ENCODE results near the gene CYP2D6. TPM values are rescaled to one million over a fixed set of nuclear protein-coding genes. Genes with fewer than 3 reads are reported as not detected.
"Not testable (repeated sequence)": the region's sequence is repeated elsewhere in the genome, so short reads cannot be mapped to it uniquely, and the experiment has no call there.

CYP2D6 gene
- total RNA-seq, 1 experiment from 2014 or later: 6.7 TPM

DNA sequence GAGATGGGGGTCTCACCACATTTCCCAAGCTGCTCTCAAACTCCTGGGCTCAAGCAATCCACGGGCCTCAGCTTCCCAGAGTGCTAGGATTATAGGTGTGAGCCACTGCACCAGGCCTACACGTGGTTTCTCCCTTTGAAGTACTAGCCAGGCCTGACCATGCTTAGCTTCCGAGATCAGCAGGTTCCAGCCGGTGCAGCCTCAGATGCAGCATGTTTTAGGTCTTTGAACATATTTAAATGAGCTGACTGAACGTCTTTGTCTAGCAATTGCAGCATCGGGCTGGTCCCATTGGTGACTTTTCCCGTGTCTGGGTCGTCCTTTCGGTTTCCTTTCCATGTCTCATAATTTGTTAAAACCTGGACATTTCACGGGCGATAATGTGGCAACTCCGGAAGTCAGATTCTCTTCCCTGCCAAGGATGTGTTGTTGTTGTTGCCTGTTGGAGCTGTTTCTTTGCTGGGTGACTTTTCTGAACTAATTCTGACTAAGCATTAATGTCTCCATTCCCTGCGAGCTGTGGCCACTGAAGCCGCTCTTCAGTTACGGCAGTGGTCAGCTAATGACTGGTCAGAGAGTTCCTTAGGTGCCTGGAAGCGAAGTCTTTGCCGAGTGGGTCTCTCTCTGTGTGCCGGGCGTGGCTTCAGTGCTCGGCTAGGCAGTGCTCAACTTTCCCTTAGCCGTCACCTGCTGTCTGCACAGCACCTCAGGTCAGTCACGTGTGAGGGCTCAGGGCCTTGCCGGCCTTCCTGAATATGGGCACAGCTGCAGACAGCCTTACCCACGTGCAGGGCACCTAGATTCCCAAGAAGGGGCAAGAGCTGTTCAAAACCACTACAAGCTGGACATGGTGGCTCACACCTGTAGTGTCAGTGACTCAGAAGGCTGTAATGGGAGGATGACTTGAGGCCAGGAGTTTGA is 3.8 kb upstream of the CYP2D6 start:
- intact Hi-C loops (cut with micrococcal nuclease; ENCODE audit: unreplicated experiment): no loop called here
- Histone ChIP-seq H3K4me3 (no peak overlapping the region), H4K20me1 (ENCODE audit: insufficient read depth) (no peaks in the 10 kb centered on the region), H3F3A (ENCODE audit: insufficient read depth, low read depth) (no peaks in the 10 kb centered on the region), H3K4me1 (replicated peaks; ENCODE audit: insufficient read depth) (no peaks in the 10 kb centered on the region), H3K79me2 (ENCODE audit: low read depth) (no peaks in the 10 kb centered on the region), H3K9me2 (ENCODE audit: insufficient read depth) (no peaks in the 10 kb centered on the region), H3K27me3 (ENCODE audit: insufficient read depth, low read depth) (no peaks in the 10 kb centered on the region), H3K36me3 (ENCODE audit: low read depth) (no peaks in the 10 kb centered on the region), H3K27ac (no peak overlapping the region), H3K4me2 (no peak overlapping the region), H3K9me3 (ENCODE audit: insufficient read depth, low read depth) (no peaks in the 10 kb centered on the region), H2AFZ (no peak overlapping the region)
- no peak for DNase-seq
- CTCF ChIA-PET: interaction anchor here (0.7 kb wide), 1 partner anchor 443 kb away, joined by 3 read pairs; no protein-coding TSS in a partner anchor
- no TSS peak for BruUV-seq (replicated peaks)
- TF ChIP-seq EZH2 (IDR thresholded peaks at IDR 0.05; ENCODE audit: low read depth): no peak
- no peak for TF ChIP-seq CTCF (conservative IDR thresholded peaks at IDR 0.05)
- POLR2A ChIA-PET (ENCODE audit: unreplicated experiment): no interaction called here

- TF ChIP-seq CTCF (conservative IDR thresholded peaks at IDR 0.05): no peak
- TF ChIP-seq EZH2 (IDR thresholded peaks at IDR 0.05; ENCODE audit: low read depth): no peak
- H4K20me1 ChIP-seq (ENCODE audit: insufficient read depth): no peaks in the 10 kb centered on the region
- DNase-seq: no peak
- no peaks in the 10 kb centered on the region for H3K4me1 ChIP-seq (replicated peaks; ENCODE audit: insufficient read depth)
- no peak overlapping the region for H2AFZ ChIP-seq
- H3K27me3 ChIP-seq (ENCODE audit: insufficient read depth, low read depth): no peaks in the 10 kb centered on the region
- no peaks in the 10 kb centered on the region for H3F3A ChIP-seq (ENCODE audit: insufficient read depth, low read depth)
- CTCF ChIA-PET: no interaction called here
- no peaks in the 10 kb centered on the region for H3K9me2 ChIP-seq (ENCODE audit: insufficient read depth)
- BruUV-seq (replicated peaks): no TSS peak
- no peak overlapping the region for H3K27ac ChIP-seq
- H3K36me3 ChIP-seq (ENCODE audit: low read depth): no peaks in the 10 kb centered on the region
- no peak overlapping the region for H3K4me3 ChIP-seq
- no peaks in the 10 kb centered on the region for H3K9me3 ChIP-seq (ENCODE audit: insufficient read depth, low read depth)
- no peak overlapping the region for H3K4me2 ChIP-seq
- H3K79me2 ChIP-seq (ENCODE audit: low read depth): no peaks in the 10 kb centered on the region
- POLR2A ChIA-PET (ENCODE audit: unreplicated experiment): no interaction called here
- intact Hi-C loops (cut with micrococcal nuclease; ENCODE audit: unreplicated experiment): no loop called here
Measured at GRCh38 chr22:42132457-42132856, 1.8 kb upstream of the CYP2D6 start.

- Histone ChIP-seq H3K27ac (no peak overlapping the region), H3K4me3 (no peak overlapping the region), H4K20me1 (ENCODE audit: insufficient read depth) (no peaks in the 10 kb centered on the region), H3K79me2 (ENCODE audit: low read depth) (no peaks in the 10 kb centered on the region), H3K4me2 (no peak overlapping the region), H3K36me3 (ENCODE audit: low read depth) (no peaks in the 10 kb centered on the region), H3F3A (ENCODE audit: insufficient read depth, low read depth) (no peaks in the 10 kb centered on the region), H2AFZ (no peak overlapping the region), H3K27me3 (ENCODE audit: insufficient read depth, low read depth) (no peaks in the 10 kb centered on the region), H3K9me3 (ENCODE audit: insufficient read depth, low read depth) (no peaks in the 10 kb centered on the region), H3K9me2 (ENCODE audit: insufficient read depth) (no peaks in the 10 kb centered on the region), H3K4me1 (replicated peaks; ENCODE audit: insufficient read depth) (no peaks in the 10 kb centered on the region)
- no peak for TF ChIP-seq EZH2 (IDR thresholded peaks at IDR 0.05; ENCODE audit: low read depth)
- no peak for TF ChIP-seq CTCF (conservative IDR thresholded peaks at IDR 0.05)
- ChIA-PET CTCF (no interaction called here), POLR2A (ENCODE audit: unreplicated experiment) (no interaction called here)
- no peak for DNase-seq
- intact Hi-C loops (cut with micrococcal nuclease; ENCODE audit: unreplicated experiment): no loop called here
- BruUV-seq (replicated peaks): no TSS peak
Measured at GRCh38 chr22:42131562-42131961, 952 bp upstream of the CYP2D6 start.

GRCh38 chr22:42130182-42130581 is 428 bp downstream of the CYP2D6 start:
- H3K4me1 ChIP-seq (replicated peaks; ENCODE audit: insufficient read depth); H3K27me3 ChIP-seq (ENCODE audit: insufficient read depth, low read depth); intact Hi-C loops (cut with micrococcal nuclease; ENCODE audit: unreplicated experiment); H3K4me3 ChIP-seq; BruUV-seq (replicated peaks); H3K9me3 ChIP-seq (ENCODE audit: insufficient read depth, low read depth); H3K4me2 ChIP-seq; H2AFZ ChIP-seq; DNase-seq; H3K27ac ChIP-seq; H3K79me2 ChIP-seq (ENCODE audit: low read depth); H3K9me2 ChIP-seq (ENCODE audit: insufficient read depth); CTCF ChIA-PET; POLR2A ChIA-PET (ENCODE audit: unreplicated experiment); H3K36me3 ChIP-seq (ENCODE audit: low read depth); H3F3A ChIP-seq (ENCODE audit: insufficient read depth, low read depth); H4K20me1 ChIP-seq (ENCODE audit: insufficient read depth): not testable (repeated sequence)

- H3K9me2 ChIP-seq (ENCODE audit: insufficient read depth); CTCF ChIA-PET; H4K20me1 ChIP-seq (ENCODE audit: insufficient read depth); H3K36me3 ChIP-seq (ENCODE audit: low read depth); H3K27ac ChIP-seq; H3K4me2 ChIP-seq; BruUV-seq (replicated peaks); H3F3A ChIP-seq (ENCODE audit: insufficient read depth, low read depth); H3K4me1 ChIP-seq (replicated peaks; ENCODE audit: insufficient read depth); H3K79me2 ChIP-seq (ENCODE audit: low read depth); H3K27me3 ChIP-seq (ENCODE audit: insufficient read depth, low read depth); intact Hi-C loops (cut with micrococcal nuclease; ENCODE audit: unreplicated experiment); H2AFZ ChIP-seq; DNase-seq; POLR2A ChIA-PET (ENCODE audit: unreplicated experiment); H3K9me3 ChIP-seq (ENCODE audit: insufficient read depth, low read depth); H3K4me3 ChIP-seq: not testable (repeated sequence)
Measured at GRCh38 chr22:42128776-42129694, 1.6 kb downstream of the CYP2D6 start.
